HepG2 (cell line): ENCODE measurements around the gene MTURN. TPM values are rescaled to one million over a fixed set of nuclear protein-coding genes. Genes with fewer than 3 reads are reported as not detected.

Source experiments
- ATAC-seq: fragments of 200-7000 bp; cut with Tn5 transposase; 3 replicates; pipeline ENCODE4 v1.9.1; 2020; ENCODE audit warnings: mild to moderate bottlenecking, moderate library complexity
- BruUV-seq: library from RNA; stranded (reverse); fragments of 400-500 nt; replicated peaks from 2 replicates; lab custom pipeline; 2021; lab: Mats Ljungman, UMichigan
- CTCF ChIA-PET: fragments of 300-600 bp; formaldehyde crosslinking; extraction: SDS; loops from one replicate; lab custom pipeline; 2021; ENCODE audit warnings: low total read pairs, inconsistent platforms, low intra/inter-chr PET ratio; lab: Yijun Ruan, JAX
- POLR2A ChIA-PET: fragments of 350-600 bp; sonication (Branson Sonifier 250); formaldehyde crosslinking; loops from one replicate; lab custom pipeline; 2020; ENCODE audit warnings: antibody characterized with exemption, inconsistent platforms; lab: Yijun Ruan, JAX
- DNase-seq: peaks from one replicate; pipeline ENCODE4 v3.0.0-alpha.2; 2015; ENCODE audit warnings: low spot score
- FAIRE-seq: peaks from 3 replicates; lab custom pipeline; 2011; peaks lifted over from hg19 to GRCh38; lab: Jason Lieb, UNC
- H2AFZ ChIP-seq: one replicate; pipeline ENCODE4 v1.6.1; 2011; ENCODE audit warnings: low read length, inconsistent platforms
- H3K27ac ChIP-seq: fragments of 300-600 bp; 3 replicates; pipeline ENCODE4 v1.8.0; 2011; ENCODE audit warnings: mixed run types, mild to moderate bottlenecking, mixed read lengths, low read length, inconsistent platforms; ENCODE audit not compliant: insufficient read depth; ENCODE audit errors: extremely low read length
- H3K27me3 ChIP-seq, 2 experiments: fragments of 200-600 bp in 1 of 2; 2 replicates in 1 of 2; 3 replicates in 1 of 2; pipeline versions ENCODE4 v1.6.0 to v1.8.0; 2011; ENCODE audit warnings: low read length in 2 of 2, mild to moderate bottlenecking in 2 of 2, moderate library complexity in 2 of 2, inconsistent platforms in 1 of 2; ENCODE audit not compliant: insufficient read depth in 2 of 2, control insufficient read depth in 1 of 2
- H3K36me3 ChIP-seq, 2 experiments: fragments of 200-600 bp in 1 of 2; replicated peaks in 1 of 2; 2 replicates in 1 of 2; 3 replicates in 1 of 2; pipeline versions ENCODE4 v1.5.1 to v1.8.0; 2011; ENCODE audit warnings: low read length in 2 of 2, inconsistent platforms in 1 of 2; ENCODE audit not compliant: insufficient read depth in 2 of 2, control insufficient read depth in 1 of 2
- H3K4me1 ChIP-seq: 2 replicates; pipeline ENCODE4 v1.5.1; 2012; ENCODE audit warnings: low read length, inconsistent platforms; ENCODE audit not compliant: insufficient read depth
- H3K4me2 ChIP-seq: 2 replicates; pipeline ENCODE4 v1.6.0; 2011; ENCODE audit warnings: low read depth, low read length, inconsistent platforms
- H3K4me3 ChIP-seq, 3 experiments: fragments of 200-600 bp in 1 of 3; sonication (generic), shearing (Covaris generic) in 1 of 3; replicated peaks in 1 of 3; 2 replicates each; pipeline ENCODE4 v1.5.1; 2011 to 2016; ENCODE audit warnings: low read length in 3 of 3, inconsistent platforms in 2 of 3, low read depth in 2 of 3, mild to moderate bottlenecking in 2 of 3, control low read depth in 1 of 3, mixed read lengths in 1 of 3; ENCODE audit not compliant: insufficient read depth in 1 of 3
- H3K79me2 ChIP-seq: one replicate; pipeline ENCODE4 v1.6.1; 2011; ENCODE audit warnings: low read length, inconsistent platforms; ENCODE audit not compliant: insufficient read depth
- H3K9ac ChIP-seq: 2 replicates; pipeline ENCODE4 v1.6.0; 2011; ENCODE audit warnings: mild to moderate bottlenecking, low read depth, low read length, inconsistent platforms; ENCODE audit not compliant: insufficient read depth
- H3K9me3 ChIP-seq: 2 replicates; pipeline ENCODE4 v1.5.1; 2012; ENCODE audit warnings: mild to moderate bottlenecking, low read length
- H4K20me1 ChIP-seq: 2 replicates; pipeline ENCODE4 v1.6.0; 2011; ENCODE audit warnings: inconsistent platforms, mild to moderate bottlenecking, low read length, moderate library complexity; ENCODE audit not compliant: insufficient read depth
- ESRRA ChIP-seq: sonication (generic); formaldehyde crosslinking; IDR thresholded peaks from 2 replicates; pipeline ENCODE4 v1.5.1; 2020; ENCODE audit warnings: mild to moderate bottlenecking, low read depth, missing genetic modification reagents
- FOXJ3 ChIP-seq: sonication (generic); formaldehyde crosslinking; IDR thresholded peaks from 2 replicates; pipeline ENCODE4 v1.4.0; 2020; ENCODE audit warnings: missing genetic modification reagents, mild to moderate bottlenecking, borderline replicate concordance
- ISL2 ChIP-seq: sonication (generic); formaldehyde crosslinking; IDR thresholded peaks from 2 replicates; pipeline ENCODE4 v1.5.0; 2020; ENCODE audit warnings: missing genetic modification reagents
- NCOR1 ChIP-seq: fragments of 200-600 bp; sonication (generic); IDR thresholded peaks from 2 replicates; pipeline ENCODE4 v1.7.0; 2017; ENCODE audit warnings: antibody characterized with exemption, low read length, borderline replicate concordance
- NFKB2 ChIP-seq: sonication (generic); formaldehyde crosslinking; IDR thresholded peaks from 2 replicates; pipeline ENCODE4 v1.4.0; 2020; ENCODE audit warnings: missing genetic modification reagents, borderline replicate concordance
- PCBP1 ChIP-seq: fragments of 200-400 bp; formaldehyde crosslinking; IDR thresholded peaks from 2 replicates; pipeline ENCODE4 v1.6.1; 2017; ENCODE audit warnings: mild to moderate bottlenecking, low read depth, low read length, borderline replicate concordance
- REL ChIP-seq: sonication (generic); formaldehyde crosslinking; conservative IDR thresholded peaks from 2 replicates; pipeline ENCODE4 v1.8.0; 2022; ENCODE audit warnings: mild to moderate bottlenecking, missing genetic modification reagents, moderate library complexity
- SOX5 ChIP-seq: IDR thresholded peaks from 2 replicates; pipeline ENCODE4 v1.6.1; 2016; ENCODE audit warnings: borderline replicate concordance
- YEATS4 ChIP-seq: sonication (generic); formaldehyde crosslinking; IDR thresholded peaks from 2 replicates; pipeline ENCODE4 v1.4.0; 2020; ENCODE audit warnings: missing genetic modification reagents, borderline replicate concordance
- ZNF205 ChIP-seq: IDR thresholded peaks from 2 replicates; pipeline ENCODE4 v1.6.1; 2018; ENCODE audit warnings: missing biosample characterization, missing genetic modification reagents
- ZNF484 ChIP-seq: sonication (generic); formaldehyde crosslinking; IDR thresholded peaks from 2 replicates; pipeline ENCODE4 v1.5.1; 2020; ENCODE audit warnings: mild to moderate bottlenecking, low read depth, missing genetic modification reagents, borderline replicate concordance
- ZNF562 ChIP-seq: sonication (generic); formaldehyde crosslinking; IDR thresholded peaks from 2 replicates; pipeline ENCODE4 v1.8.0; 2022; ENCODE audit warnings: missing genetic modification reagents, borderline replicate concordance
- WGBS: methylation state at CpG from one replicate; pipeline ENCODE4 v1.1.6; 2017; ENCODE audit warnings: low lambda C conversion rate; 5-methylcytosine and 5-hydroxymethylcytosine counted together
- in situ Hi-C: cut with HindIII; loops from 2 replicates; pipeline ENCODE4 v1.10.0; 2017; ENCODE audit warnings: low pct_unique_long_range_greater_than_20kb; ENCODE audit not compliant: extremely low pct_ligation_motif_present
- intact Hi-C: fragments of 100-400 bp; cut with micrococcal nuclease; formaldehyde crosslinking; loops from one replicate; pipeline ENCODE4 v1.10.0; 2022; ENCODE audit not compliant: unreplicated experiment
- polyA plus RNA-seq, 8 experiments: library from polyadenylated mRNA; depleted of rRNA in 3 of 8; stranded (reverse) in 7 of 8; unstranded in 1 of 8; fragments of >200 nt; fragmentation: Illumina TruSeq in 4 of 8; extraction: Trizol in 4 of 8; gene quantifications; 2 replicates each; pipeline versions ENCODE4 v1.2.1 to v1.2.3, GENCODE V29; 2011 to 2016; ENCODE audit warnings: low read depth in 4 of 8, missing spikeins in 1 of 8, mixed read lengths in 1 of 8; ENCODE audit not compliant: insufficient read depth in 1 of 8
- total RNA-seq, 5 experiments: library from RNA; depleted of rRNA; stranded (reverse); fragments of >200 nt; fragmentation: Illumina TruSeq; extraction: Trizol; gene quantifications; 2 replicates each; pipeline ENCODE4 v1.2.3, GENCODE V29; 2016; ENCODE audit warnings: low read depth in 1 of 5
- TF ChIP-seq, protein P1 (sequence below): sonication (generic); formaldehyde crosslinking; IDR thresholded peaks from 2 replicates; pipeline ENCODE4 v1.4.0; 2020; ENCODE audit warnings: missing genetic modification reagents, borderline replicate concordance
- TF ChIP-seq, protein P2 (sequence below): sonication (generic); formaldehyde crosslinking; IDR thresholded peaks from 2 replicates; pipeline ENCODE4 v1.4.0; 2020; ENCODE audit warnings: missing genetic modification reagents, mild to moderate bottlenecking, borderline replicate concordance
- TF ChIP-seq, protein P3 (sequence below): sonication (generic); formaldehyde crosslinking; conservative IDR thresholded peaks from 2 replicates; pipeline ENCODE4 v1.4.0; 2020; ENCODE audit warnings: mild to moderate bottlenecking, missing genetic modification reagents, moderate library complexity

The MTURN gene
- total and polyA plus RNA-seq, 2 of the 13 experiments (the other 11 are each of a cell fraction or from before 2014, with no cell fraction given), result 5.7 to 7.2 TPM

DNA sequence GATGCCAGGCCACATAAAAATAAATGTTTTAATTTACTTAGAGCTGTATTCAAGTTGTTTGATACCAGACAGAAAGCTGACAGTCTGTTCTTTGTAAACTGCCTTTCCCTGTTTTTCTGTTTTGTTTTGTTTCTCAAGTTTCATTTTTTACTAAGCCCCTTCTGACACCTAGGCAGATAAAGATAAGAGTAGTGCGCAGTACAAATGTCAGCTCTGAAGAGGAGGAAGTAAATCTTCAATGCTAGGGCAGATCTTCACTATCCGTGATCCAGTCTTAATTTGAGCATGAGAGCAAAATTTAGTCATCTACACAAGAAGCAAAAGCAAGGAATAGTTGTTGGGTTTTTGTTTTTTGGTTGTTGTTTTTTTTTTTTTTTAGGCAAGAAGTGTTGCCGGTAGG, 27.3 kb downstream of the MTURN start (continued):
- TF ChIP-seq YEATS4 (CRISPR knock-in tag) (no peak), PCBP1 (no peak)

DNA sequence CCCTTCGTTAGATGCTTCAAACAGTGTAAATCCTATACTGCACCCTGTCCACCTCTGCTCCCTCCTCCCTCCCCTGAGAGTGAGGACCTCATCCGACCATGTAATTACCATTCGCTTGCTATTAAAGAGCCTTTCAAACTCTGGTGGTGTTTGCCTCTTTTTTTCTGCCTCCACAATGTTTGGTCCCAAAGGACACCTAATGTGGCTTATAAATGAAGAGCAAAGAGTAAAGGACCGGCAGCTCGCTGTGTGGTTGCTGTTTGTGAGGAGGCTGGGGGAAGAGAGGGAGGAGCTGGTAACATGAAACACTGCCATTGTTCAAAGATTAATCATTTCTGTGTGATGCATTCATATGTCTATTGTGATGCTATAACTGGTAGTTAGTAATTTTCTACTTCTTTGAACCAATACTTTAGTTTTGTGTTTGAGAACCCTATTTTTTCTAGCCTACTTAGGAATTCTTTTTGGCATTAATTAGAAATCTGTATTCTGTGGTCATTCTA, 27.9 kb downstream of the MTURN start:
- ATAC-seq (peak; percentile 87), FAIRE-seq (peak; percentile 74), DNase-seq (peak; percentile 84)
- H3K9me3 ChIP-seq, result no peaks in the 10 kb centered on the region
- no peaks in the 10 kb centered on the region for H4K20me1 ChIP-seq
- BruUV-seq, result no TSS peak
- H3K4me3 ChIP-seq, result peak overlapping the region in 2 of 3 experiments; percentile 5 to 11; a peak in 2 of 6 replicates
- H2AFZ ChIP-seq, result no peak overlapping the region
- CTCF ChIA-PET, result no interaction called here
- no peaks in the 10 kb centered on the region for H3K27me3 ChIP-seq
- in situ Hi-C loops (loop anchor here (5.0 to 10.0 kb wide), 2 partner anchors 122 to 250 kb away; partner anchors contain the start of gene ZNRF2), intact Hi-C loops (loop anchor here (1.0 to 5.0 kb wide), 2 partner anchors 65 to 402 kb away; no protein-coding TSS in a partner anchor)
- peak overlapping the region; percentile 23 for H3K27ac ChIP-seq
- H3K36me3 ChIP-seq, result no peaks in the 10 kb centered on the region; a peak in 1 of 5 replicates
- under 1% methylated on average over 5 of the region's 5 CpGs for WGBS
- POLR2A ChIA-PET, result no interaction called here
- peak overlapping the region; percentile 43 for H3K4me2 ChIP-seq
- H3K79me2 ChIP-seq, result no peaks in the 10 kb centered on the region
- H3K9ac ChIP-seq, result no peak overlapping the region
- H3K4me1 ChIP-seq, result peaks cover 67% of the 10 kb centered on the region
- TF ChIP-seq ZNF562 (CRISPR knock-in tag) (no peak), NFKB2 (no peak), SOX5 (CRISPR knock-in tag) (peak; percentile 80; the same call in 1 of the 2 replicates), REL (CRISPR knock-in tag) (no peak), ESRRA (CRISPR knock-in tag) (no peak), ZNF205 (no peak), ZNF484 (CRISPR knock-in tag) (no peak), YEATS4 (CRISPR knock-in tag) (0 out of 2 replicates have a peak, but pooled peaks have one; percentile 28), FOXJ3 (CRISPR knock-in tag) (no peak), ISL2 (no peak), NCOR1 (0 out of 2 replicates have a peak, but pooled peaks have one; percentile 42)
- TF ChIP-seq, protein P1, sequence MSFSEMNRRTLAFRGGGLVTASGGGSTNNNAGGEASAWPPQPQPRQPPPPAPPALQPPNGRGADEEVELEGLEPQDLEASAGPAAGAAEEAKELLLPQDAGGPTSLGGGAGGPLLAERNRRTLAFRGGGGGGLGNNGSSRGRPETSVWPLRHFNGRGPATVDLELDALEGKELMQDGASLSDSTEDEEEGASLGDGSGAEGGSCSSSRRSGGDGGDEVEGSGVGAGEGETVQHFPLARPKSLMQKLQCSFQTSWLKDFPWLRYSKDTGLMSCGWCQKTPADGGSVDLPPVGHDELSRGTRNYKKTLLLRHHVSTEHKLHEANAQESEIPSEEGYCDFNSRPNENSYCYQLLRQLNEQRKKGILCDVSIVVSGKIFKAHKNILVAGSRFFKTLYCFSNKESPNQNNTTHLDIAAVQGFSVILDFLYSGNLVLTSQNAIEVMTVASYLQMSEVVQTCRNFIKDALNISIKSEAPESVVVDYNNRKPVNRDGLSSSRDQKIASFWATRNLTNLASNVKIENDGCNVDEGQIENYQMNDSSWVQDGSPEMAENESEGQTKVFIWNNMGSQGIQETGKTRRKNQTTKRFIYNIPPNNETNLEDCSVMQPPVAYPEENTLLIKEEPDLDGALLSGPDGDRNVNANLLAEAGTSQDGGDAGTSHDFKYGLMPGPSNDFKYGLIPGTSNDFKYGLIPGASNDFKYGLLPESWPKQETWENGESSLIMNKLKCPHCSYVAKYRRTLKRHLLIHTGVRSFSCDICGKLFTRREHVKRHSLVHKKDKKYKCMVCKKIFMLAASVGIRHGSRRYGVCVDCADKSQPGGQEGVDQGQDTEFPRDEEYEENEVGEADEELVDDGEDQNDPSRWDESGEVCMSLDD (CRISPR knock-in tag), result no peak
- TF ChIP-seq, protein P2, sequence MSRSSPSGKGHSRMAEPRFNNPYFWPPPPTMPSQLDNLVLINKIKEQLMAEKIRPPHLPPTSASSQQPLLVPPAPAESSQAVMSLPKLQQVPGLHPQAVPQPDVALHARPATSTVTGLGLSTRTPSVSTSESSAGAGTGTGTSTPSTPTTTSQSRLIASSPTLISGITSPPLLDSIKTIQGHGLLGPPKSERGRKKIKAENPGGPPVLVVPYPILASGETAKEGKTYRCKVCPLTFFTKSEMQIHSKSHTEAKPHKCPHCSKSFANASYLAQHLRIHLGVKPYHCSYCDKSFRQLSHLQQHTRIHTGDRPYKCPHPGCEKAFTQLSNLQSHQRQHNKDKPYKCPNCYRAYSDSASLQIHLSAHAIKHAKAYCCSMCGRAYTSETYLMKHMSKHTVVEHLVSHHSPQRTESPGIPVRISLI (CRISPR knock-in tag), result peak; percentile 52; the same call in 1 of the 2 replicates
- TF ChIP-seq, protein P3, sequence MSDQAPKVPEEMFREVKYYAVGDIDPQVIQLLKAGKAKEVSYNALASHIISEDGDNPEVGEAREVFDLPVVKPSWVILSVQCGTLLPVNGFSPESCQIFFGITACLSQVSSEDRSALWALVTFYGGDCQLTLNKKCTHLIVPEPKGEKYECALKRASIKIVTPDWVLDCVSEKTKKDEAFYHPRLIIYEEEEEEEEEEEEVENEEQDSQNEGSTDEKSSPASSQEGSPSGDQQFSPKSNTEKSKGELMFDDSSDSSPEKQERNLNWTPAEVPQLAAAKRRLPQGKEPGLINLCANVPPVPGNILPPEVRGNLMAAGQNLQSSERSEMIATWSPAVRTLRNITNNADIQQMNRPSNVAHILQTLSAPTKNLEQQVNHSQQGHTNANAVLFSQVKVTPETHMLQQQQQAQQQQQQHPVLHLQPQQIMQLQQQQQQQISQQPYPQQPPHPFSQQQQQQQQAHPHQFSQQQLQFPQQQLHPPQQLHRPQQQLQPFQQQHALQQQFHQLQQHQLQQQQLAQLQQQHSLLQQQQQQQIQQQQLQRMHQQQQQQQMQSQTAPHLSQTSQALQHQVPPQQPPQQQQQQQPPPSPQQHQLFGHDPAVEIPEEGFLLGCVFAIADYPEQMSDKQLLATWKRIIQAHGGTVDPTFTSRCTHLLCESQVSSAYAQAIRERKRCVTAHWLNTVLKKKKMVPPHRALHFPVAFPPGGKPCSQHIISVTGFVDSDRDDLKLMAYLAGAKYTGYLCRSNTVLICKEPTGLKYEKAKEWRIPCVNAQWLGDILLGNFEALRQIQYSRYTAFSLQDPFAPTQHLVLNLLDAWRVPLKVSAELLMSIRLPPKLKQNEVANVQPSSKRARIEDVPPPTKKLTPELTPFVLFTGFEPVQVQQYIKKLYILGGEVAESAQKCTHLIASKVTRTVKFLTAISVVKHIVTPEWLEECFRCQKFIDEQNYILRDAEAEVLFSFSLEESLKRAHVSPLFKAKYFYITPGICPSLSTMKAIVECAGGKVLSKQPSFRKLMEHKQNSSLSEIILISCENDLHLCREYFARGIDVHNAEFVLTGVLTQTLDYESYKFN, result peak; percentile 65
